Activated CD4-positive, alpha-beta T cell treated with anti-CD3 and anti-CD28 coated beads, Interleukin-2, Interleukin-6, amounts not matched to agents 100 ng/mL and 50 ng/mL, durations not matched to agents 16 hours and 8 hours (primary cell): ENCODE measurements around the gene KIAA0825.

Experiments
- DNase-seq: peaks from one replicate; pipeline ENCODE4 v3.0.0-alpha.2; 2020

Gene KIAA0825

DNA sequence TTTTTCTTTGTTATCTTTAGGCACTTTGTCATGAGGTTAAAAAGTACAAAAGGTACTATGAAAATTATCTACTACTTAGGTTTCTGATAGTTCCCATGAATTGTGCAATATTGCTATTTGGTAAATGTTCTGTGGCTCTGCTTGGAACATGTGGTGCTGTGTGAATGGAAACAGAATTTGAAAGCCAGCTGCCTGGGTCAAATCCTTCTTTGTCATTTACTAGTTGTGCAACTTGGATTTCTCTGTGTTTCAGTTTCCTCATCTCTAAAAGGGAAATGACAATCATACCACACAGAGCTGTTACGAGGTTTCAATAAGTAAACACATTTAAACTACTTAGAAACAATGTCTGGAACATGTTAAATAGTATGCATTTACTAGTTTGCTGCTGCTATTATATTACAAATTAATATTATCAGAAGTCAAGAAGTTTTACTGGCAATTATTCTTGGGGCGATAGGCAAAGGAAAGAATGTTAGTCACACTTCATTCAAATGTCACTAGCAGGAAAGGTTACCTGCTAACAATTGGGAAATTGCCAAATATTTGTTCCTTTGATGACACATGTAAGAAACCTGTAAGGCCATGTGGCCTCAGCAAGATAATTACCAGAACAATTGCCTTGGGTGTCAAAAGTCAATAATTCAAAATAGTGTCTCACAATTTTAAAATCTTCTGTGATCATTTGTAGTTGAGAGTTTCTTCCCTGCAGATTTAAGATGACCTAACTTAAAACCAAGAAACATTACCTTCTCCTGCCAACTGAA is 184.8 kb downstream of the KIAA0825 start:
- DNase-seq = peak; percentile 3

DNA sequence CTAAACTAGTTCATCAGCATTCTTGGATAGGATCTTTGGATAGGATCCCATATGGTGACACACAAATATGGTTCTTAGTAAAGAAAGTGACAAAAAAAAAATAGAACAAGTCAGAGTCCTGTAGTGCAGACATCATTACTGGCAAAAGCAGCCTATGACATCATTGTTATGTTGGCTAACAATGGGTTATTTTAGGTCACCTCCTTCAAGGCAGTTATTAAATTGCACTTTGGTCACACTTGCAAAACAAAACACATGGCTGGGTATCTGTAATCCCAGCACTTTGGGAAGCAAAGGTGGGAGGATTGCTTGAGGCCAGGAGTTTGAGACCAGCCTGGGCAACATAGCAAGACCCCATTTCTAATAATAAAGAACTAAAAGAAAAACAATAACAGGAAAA is 185.9 kb downstream of the KIAA0825 start:
- no peak for DNase-seq

DNA sequence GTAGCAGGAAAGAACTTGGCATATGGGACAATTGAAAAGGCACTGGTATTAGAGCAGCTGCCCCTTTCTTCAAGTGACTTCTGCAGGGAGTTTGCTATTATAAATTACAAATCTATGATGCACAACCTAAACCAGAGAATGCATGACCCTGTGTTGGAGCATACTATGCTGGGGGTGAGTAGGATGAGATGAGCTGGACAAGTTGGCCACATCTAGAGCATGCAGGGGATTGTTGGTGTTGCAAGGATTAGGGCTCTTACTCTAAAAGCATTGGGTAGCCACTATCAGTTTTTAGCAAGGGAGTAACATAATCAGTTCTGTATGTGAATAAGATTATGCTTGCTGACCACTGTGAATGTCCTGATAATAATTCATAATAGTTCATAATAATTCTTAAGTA is 186.7 kb downstream of the KIAA0825 start:
- DNase-seq = no peak

DNA sequence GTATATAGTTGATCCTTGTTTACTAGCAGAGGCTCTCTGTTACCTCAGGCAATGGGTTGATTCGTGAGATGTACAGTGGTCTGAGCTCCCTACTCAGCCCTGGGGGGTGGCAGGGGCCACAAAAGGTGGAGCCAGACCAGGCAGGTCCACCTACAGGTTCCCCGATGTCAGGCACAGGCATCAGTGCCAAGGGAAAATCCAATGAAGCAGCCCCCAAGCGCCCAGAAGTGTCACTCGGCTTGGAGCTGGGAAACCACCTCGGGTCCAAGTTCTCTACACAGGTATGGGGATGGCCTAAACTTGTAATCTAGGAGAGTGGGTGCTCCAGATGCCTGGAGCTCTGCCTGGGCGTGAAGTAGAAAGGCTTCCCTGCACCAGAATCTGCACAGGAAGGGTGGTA is 188.8 kb downstream of the KIAA0825 start:
- no peak for DNase-seq

DNA sequence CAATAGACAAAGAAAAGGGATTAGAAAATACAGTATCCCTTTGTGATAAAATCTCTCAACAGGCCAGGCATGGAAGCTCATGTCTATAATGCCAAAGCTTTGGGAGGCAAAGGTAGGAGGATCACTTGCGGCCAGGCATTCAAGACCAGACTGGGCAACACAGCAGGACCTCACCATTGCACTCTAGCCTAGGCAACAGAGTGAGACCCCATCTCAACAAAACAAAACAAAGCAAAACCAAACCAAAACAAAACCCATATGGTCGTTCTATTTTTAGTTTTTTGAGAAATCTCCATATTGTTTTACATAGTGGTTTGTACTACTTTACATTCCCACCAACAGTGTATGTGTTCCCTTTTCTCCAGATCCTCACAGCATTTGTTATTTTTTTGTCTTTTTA is 193.0 kb downstream of the KIAA0825 start:
- no peak for DNase-seq

DNA sequence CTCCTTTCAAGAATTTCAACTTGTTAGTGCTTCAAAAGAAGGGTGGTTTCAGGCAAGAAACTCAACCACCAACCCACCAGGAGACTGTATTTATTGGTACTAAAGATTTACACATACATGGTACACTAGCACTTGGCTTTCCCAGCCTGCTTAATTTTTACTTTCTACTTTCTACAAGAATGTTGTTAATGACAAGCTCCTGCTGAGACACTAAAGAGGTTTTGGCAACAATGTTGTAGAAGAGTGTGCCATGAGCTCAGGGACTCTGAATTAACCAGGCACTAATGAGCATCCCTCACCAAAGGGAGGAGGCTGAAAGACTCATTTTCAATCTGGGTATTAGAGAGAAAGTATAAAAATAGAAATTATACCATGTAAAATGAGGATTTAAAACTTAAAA is 195.0 kb downstream of the KIAA0825 start:
- no peak for DNase-seq

DNA sequence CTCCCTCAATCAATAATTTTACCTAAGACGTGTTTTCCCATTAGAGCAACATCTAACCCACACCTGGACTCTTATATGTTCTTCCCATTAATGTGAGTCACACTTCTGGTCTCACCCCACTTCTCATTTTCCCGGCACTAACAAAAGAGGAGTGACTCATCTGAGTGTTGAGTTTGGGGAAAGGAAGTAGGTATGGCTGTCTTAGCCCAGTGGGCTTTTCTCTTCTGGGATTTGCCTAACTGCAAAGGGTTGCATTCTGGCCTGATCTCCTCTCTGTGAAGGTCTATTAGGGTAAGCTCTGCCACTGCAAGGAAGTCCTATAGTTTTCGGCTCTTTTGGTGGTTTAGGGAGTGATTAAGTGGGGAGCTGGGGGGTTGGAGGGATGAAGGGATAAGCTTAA is 195.6 kb downstream of the KIAA0825 start:
- no peak for DNase-seq

DNA sequence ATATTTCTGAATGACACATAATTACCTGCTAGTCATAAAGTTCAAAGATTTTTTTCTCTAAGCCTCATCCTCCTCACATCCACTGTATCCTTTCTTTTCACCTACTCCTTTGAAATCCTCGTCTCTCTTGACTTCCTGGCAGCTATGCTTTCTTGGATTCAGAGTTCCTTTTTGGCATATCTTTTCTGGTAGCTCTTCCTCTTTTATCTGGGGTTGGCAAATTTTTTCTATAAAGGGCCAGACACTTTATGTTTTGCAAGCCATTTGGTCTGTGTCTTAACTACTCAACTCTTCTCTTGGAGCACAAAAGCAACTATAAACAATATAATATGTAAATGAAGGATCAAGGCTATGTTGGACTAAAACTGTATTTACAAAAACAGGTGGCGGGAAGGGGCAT is 197.5 kb downstream of the KIAA0825 start:
- DNase-seq = no peak

DNA sequence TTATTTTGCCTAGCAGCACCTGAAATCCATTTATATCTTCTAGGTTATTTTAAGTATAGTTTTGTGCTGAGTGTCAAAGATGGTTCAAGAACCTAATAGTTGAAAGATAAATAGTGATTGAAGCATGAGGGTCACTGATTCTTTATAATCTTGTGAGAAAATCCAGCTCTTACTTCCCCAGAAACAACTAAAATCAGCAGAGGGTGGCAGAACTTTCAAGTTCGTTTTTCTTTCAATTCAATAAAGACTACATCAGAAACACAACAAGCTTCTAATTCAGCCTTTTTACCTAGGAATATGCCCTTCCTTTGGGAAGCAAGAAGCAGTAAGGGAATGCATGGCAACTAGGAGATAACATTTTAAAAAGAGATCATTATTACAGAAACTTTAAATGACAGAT is 202.6 kb downstream of the KIAA0825 start:
- DNase-seq = no peak

DNA sequence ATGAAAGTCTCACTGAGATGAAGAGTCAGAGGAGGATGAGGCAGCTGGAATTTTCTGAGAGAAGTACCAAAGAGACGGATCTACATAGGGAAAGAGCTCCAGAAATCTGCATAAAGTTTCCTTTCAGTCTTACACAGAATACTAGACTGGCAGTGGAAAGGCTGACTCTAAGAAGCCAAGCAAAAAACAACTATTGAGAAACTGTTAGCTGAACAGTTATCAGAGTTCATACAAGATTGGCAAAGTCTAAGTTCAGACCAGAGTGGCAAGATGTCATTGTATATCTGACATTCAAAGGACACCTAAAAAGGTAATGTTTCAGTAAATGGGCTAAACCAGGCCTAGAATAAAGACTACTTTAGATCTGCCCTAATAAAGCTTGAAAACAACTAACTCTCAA is 209.0 kb downstream of the KIAA0825 start:
- no peak for DNase-seq

DNA sequence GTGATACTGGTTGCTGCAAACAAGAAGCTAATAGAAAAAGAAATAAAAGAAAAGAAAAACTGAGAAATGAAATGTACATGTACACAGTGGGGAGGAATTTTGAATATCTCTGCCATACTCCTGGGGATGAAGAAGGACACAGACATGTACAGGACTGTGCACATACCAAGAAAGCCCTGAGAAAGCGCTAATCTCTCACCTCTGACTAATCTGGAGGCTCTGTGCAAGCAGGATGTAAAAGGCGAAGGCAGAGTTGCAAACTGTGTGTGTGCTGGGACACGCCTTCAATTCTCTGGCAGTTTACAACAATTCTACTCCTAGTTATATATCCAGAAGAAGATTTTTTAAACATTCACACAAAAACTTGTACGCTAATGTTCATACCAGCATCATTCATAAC is 211.4 kb downstream of the KIAA0825 start:
- no peak for DNase-seq

DNA sequence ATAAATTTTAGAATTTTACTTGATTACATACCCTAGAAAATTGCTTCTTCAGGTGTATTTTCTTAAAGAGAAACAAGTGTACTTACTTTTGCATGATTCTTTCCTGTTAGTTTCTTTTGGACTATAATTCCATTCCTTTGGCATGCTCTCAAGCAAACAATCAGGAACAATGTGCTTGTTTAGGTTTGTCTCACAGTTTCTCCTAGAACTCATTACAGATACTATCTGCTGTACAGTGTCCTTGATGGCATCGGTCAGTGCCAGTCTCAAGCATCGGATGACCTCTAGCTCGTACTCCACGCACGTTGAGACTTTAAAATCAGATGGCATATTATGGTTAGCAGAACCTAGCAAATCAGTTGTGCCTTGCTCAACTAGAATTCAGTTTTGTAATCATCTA is 214.9 kb downstream of the KIAA0825 start:
- no peak for DNase-seq

DNA sequence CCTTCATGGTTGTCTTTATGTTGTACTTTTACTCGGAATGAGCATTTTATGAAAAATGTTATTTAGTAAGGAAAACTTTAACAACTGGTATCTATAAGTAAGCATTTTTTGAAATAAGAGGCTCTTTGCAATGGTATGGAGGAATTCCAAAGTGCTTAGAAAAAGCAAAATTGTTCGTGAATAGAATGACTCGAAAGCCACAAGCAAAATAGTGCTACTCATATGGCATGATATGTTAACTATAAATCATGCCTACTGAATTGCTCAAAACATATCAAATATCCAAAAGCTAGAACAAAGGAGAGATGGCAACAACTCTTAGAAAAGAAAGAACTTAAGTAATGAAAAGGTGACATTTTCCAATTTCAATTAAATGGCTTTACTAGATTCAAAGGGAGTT is 216.3 kb downstream of the KIAA0825 start:
- no peak for DNase-seq

DNA sequence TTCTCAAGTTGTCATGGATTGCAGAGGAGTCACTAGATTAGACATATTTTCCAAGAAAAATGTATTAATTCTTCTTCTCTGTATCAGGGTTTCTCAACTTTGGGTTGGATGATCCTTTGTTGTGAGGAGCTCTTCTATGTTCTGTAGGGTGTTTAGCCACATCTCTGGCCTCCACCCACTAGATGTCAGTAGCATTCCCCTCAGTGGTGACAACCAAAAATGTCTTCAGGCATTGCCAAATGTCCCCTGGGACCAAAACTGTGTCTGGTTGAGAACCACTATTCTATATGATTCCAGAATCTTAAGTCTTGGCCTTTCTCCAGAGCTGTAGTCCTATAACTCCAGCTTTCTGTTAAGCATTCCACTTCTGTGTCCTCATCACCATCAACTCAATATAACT is 220.9 kb downstream of the KIAA0825 start:
- no peak for DNase-seq

DNA sequence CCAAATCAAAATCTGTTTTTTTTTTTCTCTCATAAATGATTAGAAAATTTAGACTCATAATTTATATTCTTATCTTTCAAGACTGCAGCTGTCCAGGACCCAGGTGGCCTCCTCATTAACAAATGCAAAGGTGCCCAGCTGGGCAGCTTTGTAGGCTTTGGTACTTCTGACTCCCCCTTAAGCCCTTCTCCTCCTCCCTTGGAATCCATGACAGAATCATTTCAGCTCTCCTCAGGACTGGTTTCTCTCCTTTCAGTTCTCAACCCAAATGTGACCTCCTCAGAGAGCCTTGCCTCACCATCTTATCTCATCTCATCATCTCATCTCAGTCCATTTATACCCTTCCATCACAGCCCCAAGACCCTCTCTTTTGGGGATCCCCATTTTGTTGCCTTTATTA is 221.7 kb downstream of the KIAA0825 start:
- DNase-seq = no peak

DNA sequence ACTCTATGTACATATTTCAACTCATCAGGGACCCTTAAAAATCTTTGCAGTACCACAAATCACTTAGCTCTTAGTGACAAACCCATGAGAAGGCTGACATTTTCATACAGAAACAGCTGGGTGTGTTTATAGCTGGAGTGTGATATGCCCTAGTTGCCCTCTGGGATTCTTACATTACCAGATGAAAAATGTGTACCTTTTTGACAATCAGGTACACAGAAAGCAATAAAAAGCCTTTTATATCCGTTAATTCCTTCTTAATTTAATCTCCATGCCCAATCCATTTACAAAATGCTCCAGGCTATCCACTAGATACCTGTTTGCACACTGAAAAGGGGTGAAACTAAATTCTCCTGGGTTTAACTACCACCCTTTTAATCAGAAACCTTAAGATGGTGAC is 222.9 kb downstream of the KIAA0825 start:
- no peak for DNase-seq

DNA sequence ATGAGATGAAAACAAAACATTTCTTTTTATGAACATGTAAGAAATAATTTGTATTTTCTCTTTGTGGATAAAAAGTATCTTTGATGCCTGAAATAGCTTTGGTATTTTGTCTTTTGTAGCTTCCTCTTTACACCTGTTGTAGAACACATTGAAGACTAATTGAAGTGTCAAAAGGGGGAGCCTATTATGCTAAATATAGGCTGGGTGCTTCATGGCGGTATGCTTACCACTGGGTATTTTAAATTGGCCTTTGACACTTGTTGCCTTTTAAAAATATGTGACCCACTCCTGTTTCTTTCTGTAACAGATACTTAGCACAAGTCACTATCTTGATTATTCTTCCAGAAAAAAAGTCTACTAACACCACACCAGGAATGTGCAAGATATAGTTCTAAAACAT is 226.4 kb downstream of the KIAA0825 start:
- DNase-seq = no peak

DNA sequence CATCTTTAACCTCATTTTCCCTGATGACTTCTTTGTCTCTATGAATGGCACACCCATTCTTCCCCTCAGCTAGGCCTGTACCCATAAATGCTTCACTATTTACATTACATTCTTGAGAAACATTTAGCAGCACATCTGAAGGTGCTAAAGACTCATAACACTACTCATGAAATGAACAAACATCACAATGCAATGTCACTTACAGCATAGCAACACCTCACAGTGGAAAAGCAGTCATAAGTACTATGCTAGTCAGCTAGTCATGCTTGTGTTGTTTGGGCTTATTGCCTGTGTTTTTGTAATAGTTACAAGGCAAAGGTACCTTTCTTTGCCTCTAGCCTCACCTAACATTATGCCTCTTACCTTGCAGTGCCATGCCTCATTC is 228.9 kb downstream of the KIAA0825 start:
- DNase-seq = peak; percentile 75

DNA sequence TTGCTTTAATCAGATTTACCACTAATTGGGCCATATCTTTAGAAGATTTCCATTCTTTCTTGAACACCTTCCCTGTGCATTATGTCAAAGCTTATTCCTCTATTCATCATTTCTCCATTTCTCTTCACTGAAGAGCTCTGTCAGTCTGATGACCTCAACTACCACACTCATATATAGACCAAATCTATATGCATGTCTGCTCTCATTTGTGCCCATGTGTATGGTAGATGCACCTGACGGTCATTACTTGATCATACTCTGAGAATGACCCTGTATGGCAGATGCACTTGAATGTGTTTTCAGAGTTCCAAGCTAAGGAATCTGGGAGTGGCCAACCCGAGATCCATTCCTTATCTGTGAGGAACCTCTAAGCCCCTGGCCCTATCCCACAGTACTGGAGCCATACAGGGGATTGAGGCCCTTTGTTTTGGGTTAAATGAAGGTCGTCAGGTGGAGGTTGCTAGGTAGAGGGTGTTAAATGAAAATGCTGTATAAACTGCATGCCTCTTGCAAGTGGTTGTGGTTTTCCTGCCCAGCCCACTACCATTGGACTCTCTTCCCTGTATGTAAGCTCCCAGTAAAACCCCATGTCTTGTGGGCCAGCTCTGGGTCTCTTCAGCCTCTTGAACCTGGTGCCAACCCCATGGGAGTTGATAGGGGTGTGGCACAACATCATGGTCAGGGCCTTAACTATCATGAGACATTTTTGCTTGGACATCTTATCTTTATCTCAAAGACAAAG is 229.5 kb downstream of the KIAA0825 start:
- DNase-seq = peak; percentile 28

DNA sequence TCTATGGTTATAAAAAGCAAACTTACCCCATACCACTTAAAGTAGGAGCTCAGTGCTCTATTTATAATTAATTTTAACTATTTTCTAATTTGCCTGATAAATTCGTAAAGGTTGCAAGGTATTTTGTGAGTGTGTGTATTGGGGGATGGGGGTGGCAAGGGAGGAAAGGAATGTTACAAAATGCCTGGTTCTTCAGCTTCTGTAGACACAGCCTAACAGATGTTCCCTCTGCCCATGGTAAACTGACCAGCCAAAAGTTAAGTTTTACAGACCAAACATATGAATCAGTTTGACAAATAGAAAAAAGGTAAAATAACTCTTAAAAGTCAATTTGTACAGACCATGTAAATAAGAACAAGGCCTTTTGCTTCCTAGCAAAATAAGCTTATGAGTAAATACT is 232.6 kb downstream of the KIAA0825 start:
- DNase-seq = no peak

DNA sequence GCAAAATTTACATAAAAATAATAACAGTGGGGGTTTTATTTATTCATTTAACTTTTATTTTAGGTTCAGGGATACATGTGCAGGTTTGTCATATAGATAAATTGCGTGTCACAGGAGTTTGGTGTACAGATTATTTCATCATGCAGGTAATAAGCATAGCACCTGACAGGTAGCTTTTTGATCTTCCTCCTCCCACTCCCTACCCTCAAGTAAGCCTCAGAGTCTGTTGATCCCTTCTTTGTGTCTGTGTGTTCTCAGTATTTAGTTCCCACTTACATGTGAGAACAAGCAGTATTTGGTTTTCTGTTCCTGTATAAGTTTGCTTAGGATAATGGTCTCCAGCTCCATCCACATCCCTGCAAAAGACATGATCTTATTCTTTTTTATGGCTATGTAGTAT is 240.3 kb downstream of the KIAA0825 start:
- no peak for DNase-seq

DNA sequence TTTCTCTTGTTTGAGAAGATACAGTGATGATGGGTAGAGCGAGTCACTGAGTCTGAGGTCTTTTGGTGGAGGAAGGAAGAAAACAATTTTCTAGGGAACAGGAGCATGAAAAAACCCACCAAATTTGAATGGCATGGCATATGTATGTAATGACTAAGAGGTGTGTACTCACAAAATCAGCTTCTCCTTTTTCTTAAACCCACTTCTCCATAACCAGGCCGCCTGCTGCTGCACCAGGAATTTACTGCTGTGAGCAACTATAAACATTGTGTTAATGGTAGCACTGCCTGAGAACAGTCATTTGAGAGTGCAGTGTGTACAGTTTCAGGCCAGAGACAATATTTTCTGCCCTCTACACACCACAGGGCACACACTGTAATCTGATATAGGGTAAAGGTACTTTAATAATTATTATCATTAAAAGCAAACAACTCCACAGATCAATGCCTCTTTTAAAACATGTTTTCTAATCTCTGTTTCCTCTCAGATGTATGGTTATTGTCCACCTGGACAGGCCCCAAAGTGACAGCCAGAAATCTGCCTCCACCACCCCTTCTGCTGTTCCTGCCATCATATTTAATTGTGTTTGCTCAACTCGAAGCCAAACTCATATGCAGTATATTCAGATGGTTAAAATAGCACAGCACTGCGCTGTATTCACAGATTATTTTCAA is 241.6 kb downstream of the KIAA0825 start:
- DNase-seq = no peak

DNA sequence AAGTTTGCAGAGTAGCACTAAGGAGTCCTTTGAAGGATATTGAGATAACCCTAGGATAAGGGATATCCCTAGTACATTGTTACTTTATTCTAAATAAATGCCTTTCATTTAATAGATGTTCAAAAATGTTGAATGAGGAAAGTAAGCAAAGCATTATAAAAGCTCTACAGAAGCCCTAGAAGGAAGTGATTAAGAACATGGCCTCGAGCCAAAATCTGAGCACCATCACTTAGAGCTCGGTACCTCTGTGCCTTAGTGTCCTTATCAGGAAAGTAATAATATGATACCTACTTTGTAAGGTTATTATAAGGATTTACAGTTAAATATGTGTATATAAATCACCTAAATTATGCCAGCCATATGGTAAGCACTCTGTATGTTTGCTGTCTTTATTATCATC is 242.6 kb downstream of the KIAA0825 start:
- no peak for DNase-seq

DNA sequence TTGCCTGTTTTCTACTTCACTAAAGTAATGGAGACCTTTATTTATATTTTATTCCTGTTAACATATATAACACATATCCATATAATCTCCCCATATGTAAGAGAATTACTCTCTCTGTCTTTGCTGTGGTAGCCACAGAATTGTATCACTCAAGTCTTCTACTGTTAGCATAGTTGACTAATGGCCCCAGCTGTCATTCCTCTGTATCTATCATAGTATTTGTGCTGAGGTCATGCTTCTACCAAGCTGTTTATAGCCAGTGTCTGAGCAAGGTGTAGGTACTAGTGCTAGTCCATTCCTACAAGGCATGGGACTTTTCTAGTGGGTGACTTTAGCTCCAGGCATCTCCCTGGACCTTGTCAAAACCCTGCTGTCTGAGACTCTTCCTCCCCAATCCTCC is 244.1 kb downstream of the KIAA0825 start:
- DNase-seq = no peak
